HG03097 (cell line): ENCODE results near the gene RXRB.
"Not testable (repeated sequence)": the region's sequence is repeated elsewhere in the genome, so short reads cannot be mapped to it uniquely, and the experiment has no call there.

Experiments
- ATAC-seq: cut with Tn5 transposase; IDR thresholded peaks from one replicate; pipeline ENCODE4 v1.9.1; 2021; ENCODE audit not compliant: unreplicated experiment, low FRiP score

Gene RXRB

DNA sequence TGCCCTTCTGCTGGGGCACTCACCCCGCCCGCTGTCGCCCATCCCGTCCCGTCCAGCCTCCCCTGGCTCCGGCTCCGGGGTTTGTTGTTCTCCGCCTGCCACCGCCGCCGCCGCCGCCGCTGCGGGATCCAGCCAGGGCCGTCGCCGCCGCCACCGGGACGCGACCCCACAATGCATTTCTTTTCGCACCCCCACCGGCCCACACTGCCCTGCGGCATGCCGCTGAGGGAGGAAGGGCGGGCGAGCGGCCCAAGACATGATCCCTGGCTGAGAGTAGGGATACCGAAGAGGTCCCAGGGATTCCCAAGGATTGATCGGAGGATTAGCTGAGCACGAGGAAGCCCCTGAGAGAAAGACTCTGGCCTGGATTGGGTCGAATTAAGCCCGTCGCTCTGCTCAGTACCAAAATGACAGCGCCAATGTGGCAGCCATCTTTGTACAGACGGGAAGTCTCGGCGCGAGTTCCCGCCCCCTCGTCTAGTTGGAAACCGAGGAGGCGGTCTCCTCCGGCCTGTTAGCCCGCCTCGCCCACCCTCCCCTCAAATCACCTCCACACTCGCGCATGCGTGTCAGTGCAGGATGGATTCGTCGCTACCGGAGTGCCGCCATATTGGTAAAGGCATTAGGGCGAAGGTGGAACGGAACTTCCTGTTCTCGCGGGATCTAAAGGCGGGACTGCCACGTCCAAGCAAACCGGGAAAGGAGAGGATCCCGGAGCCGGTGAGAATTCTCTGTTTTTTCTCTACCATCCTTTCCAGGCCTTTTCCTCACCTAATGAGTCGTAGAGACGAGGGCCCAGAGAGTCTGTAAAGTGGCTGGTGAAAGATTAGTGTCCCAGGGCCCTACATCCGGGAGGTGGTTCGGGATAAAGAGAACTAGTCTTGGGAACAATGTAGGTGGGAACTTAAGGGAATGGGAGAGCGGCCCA is at the start of gene RXRB, which contains the start of gene SLC39A7:
RXRB (minus strand) TSS at position 447 of the 928 bp plus-strand sequence; CDS start at position 258, 189 bp downstream.
SLC39A7 (plus strand) TSS at position 649 of the 928 bp plus-strand sequence. CDS start 379 bp downstream, outside the sequence.
- ATAC-seq, result peak; percentile 62

DNA sequence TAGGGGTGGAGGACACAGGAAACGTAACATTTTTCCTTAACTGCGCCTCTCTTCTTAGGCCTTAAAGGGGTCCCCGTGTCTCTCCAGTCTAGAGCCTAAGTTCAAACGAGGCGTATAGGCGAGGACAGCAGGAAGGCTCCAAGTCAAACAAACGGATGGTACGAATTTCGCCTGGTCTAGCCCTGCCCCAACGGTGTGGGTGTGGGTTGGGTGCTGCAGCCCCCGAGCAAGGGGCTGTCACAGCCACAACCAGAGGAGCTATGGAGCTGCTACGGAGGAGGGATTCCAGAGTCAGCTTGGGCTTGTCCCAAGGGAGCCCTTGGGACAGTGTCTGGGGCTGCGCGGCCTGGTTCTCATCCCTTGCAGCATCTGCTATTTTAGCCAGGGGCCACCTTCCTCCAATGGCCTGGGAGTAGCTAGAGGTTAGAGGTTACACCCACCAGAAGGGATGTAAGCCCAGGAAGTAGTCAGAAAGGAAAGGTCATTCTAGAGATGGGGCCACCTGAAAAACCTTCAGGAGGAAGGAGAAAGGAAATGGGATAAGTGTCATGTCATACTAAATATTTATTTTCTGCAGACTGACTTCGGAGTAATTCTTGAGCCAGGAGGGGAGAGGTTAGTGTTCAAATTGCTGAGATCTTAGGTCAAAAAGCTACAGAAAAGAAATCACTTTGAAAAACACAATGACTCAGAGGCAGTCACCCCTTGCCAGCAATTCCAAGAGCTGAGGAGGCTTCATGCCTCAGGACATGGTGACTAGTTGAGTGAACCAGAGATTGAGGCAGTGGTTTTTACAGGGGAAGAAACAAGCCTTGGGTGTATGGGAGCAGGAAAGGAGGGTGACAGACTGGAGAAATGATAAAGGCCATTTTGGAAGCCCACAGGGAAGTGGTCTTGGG is 49.5 kb upstream of the RXRB start:
- no peak for ATAC-seq

DNA sequence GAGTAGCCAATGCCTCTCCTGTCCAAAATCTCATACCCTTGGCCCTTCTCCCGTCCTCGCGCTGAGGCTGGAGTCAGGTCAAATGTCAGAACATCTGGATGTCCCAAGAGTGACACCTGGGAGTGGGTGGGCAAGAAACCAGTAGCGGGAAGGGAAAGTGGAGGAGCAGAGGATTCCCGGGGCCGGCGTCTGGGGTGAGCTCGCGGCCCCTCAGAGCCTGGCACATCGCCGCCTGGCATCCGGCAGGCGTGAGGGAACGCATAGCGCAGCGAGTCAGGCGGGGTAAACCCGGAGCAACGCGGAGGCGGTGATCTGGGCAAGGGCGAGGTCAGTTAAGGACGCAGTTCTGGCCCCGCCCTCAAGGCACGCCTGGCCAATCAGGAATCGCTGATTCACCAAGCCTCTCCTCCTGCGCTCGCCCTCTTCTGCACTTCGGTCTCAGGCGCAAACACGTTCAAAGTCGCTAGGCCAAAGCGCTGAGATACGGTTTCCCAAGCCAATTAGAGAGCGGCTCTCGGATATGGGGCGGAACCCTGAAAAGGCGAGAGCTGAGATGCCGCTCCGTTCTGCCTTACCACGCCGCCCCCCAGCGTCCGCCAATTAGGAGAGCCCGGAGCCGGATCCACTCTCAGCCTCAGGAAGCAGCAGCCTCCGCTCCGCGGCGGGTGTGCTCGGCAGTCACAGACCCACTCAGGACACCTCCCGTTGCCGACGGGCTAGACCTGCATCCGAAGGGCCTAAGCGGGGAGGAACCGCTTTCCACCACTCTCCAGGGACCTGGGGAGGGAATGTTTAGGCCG is 48.7 kb upstream of the RXRB start:
- peak; percentile 91 for ATAC-seq

DNA sequence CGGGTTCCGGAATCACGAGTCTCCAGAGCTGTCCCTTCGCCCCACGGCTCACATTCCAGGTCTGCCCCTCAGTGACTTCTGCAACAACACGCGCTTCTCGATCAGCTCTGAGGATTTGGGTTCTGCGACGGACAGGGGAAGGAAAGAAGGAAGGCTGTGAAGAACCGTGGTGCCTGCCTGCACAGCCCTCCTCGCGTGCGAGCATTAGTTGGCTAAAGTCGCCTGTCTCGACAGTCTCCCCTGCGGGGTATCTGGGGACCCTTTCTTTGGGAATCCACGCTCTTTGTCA is 48.1 kb upstream of the RXRB start:
- ATAC-seq, result no peak

DNA sequence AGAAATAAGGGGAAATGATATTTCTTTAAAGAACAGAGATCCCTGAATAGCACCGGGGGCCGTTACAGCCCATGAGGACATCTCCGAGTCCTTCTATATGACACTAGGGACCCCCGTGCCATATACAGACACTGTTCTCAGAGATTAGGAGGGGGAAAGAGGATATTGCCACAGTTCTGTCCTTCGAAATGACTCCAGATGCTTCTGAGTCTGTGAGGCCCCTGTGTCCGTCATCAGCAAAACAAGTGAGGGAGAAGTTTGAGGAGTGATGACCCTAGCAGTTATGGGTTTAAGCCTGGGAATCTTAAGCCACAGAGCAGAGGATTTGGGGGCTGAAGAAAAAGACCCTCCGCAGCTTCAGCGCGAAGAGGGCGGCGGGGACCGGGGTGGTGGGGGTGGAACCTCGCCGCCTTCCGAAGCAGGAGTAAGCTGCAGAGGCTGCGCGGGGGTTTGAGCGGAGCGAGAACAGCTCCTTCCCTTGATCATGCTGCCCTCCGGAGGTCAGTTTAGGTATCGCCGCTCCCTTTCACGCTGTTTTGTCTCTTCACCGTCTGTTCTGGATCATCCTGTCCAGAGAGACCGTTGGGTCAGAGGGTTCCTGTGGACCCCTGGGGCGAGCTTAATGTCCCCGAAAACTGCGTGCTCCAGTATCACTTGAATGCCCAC is 47.6 kb upstream of the RXRB start:
- ATAC-seq, result peak; percentile 45

DNA sequence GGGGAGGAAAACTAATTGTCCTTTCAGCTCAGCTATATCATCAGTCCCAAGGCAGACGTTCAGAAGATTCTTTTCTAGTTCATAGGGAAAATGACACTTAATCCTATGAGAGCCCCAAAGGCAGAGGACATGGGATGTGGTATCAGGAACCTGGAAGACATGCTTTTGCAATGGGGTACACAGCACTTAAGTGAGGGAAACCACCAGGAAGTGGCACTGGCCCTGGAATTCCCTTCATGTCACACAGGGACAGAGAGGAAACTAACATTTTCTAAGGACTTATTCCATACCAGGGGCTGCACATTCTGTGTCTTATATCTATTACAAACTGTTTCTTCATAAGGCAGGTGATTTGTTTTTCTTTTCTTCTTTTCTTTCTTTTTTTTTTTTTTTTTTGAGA is 43.0 kb upstream of the RXRB start:
- ATAC-seq, result no peak

DNA sequence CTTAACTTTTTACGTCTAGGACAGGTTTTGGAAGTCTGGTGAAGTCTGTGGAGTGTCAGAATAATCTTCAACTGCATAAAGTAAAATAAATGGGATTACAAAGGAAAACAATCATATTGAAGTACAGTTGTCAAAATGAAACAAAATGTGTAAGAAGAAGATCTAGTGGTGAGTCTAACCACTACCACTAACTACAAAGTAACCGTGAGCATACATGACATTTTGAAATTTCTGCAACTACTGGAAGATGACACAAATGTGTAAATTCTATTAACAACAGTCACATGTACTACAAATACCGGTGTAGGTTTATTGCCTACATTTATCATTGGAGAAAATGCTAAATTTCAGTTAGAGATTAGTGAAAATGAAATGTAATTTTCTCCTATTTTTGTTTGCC is 41.5 kb upstream of the RXRB start:
- ATAC-seq, result no peak

DNA sequence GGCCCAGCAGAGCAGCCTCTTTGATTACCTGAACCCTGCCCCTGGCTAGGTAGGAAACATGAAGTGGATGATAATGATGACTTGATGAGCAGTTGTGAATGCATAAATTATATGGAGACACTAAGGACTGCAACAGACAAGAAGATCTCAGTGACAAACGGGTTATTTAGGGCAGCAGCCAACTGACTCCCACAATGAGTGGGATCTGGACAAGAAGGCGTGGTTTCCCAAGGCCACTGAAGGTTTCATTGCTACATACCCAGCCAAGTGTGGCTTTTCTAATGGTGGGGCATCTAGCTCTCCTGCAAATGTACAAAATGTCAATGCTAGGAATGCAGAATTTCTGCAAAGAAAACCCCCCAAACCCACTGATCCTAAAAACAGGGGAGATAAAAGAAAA is 37.3 kb upstream of the RXRB start:
- ATAC-seq, result no peak

DNA sequence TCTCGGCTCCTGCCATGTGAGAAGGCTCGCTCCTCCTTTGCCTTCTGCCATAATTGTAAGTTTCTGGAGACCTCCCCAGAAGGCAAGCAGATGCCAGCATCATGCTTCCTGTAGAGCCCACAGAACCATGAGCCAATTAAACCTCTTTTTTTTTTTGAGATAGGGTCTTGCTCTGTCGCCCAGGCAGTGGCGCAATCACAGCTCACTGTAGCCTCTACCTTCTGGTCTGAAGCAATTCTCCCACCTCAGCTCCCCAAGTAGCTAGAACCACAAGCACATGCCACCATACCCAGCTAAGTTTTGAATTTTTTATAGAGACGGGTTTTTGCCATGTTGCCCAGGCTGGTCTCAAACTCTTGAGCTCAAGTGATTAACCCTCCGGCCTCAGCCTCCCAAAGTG is 36.4 kb upstream of the RXRB start:
- ATAC-seq, result no peak

DNA sequence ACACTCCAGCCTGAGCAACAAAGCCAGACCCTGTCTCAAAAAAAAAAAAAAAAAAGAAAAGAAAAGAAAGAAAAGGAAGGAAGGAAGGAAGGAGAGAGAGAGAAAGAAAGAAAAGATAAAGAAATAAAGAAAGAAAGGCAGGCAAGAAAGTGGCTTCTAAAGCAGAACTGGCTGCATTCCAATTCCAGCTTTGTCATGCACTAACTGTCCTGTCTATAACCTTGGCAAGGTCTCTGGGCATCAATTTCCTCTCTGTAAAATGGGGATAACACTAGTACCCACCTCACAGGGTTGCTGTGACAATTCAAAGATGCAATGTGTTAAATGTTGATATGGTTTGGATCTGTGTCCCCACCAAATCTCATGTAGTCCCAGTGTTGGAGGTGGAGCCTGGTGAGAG is 35.9 kb upstream of the RXRB start:
- no peak for ATAC-seq

DNA sequence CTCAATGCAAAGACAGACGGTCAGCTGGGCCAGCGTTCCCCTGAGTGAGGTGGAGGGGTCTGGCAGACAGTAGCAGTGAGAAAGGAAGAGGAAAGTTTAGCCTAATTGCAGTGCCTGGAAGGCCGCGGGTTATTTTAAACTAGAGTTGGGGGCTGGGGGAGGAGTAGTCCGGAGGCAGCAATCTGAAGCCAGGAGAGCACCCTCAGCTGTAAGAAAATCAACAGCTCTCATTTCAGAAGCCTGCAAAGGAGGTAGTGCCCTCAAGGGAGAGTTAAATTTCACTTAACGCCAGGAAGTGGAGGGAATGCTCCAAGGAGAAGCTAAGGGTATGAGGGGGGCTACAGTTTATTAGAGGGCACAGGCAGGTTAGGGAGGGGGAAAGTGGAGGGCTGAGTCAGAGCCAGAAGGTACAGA is 34.8 kb upstream of the RXRB start:
- no peak for ATAC-seq

DNA sequence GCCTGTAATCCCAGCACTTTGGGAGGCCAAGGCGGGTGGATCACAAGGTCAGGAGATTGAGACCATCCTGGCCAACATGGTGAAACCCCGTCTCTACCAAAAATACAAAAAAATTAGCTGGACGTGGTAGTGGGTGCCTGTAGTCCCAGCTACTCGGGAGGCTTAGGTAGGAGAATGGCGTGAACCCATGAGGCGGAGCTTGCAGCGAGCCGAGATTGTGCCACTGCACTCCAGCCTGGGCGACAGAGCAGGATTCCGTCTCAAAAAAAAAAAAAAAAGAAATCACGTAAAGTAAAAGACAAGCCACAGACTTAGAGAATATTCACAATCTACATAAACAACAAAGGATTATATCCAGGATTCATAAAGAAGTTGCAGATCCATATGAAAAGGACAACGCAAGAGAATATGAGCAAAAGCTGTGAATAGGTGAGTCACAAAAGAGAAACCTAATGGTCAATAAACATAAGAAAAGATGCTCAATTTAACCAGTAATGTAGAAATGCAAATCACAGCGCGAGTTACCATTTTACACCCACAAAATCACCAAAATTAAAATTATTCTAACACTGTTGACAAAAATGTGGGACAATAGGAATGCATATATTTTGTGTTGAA is 26.1 kb upstream of the RXRB start:
- ATAC-seq, result not testable (repeated sequence)

DNA sequence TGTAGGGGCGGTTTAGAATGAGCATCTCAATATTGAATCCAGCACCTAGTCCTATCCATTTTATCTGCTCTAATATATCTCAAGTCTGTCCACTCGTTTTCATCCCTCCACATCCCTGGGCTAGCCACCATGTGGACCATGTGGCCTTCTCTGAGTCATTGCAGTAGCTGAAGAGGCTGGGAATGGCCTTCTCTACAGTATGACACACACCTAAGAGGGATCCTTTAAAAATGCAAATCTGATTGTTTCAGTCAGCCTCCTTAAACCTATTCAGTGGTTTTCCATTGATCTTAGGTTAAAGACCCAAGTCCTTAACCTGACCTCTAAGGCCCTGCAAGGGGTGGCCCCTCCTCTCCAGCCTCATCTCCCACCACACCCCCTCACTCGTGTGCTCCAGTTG is 17.2 kb upstream of the RXRB start:
- ATAC-seq, result no peak

DNA sequence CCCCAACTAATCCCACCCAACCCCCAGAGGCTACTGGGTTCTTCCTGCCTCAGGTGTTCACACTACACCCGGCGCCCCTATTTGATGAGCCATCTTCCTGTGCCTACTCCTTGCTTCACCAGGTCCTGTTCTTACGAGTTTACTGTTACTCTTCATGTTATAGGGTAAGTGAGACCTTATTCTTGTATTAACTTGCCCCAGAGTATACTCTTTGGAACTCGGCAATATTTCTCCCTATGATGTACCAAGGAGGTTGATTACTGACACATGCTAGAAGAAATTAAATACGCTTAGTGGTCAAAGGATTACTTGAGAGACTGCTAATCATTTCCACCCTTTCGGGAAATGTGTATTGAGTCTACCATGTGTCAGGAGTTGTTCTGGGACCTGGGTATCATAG is 16.8 kb upstream of the RXRB start:
- no peak for ATAC-seq

DNA sequence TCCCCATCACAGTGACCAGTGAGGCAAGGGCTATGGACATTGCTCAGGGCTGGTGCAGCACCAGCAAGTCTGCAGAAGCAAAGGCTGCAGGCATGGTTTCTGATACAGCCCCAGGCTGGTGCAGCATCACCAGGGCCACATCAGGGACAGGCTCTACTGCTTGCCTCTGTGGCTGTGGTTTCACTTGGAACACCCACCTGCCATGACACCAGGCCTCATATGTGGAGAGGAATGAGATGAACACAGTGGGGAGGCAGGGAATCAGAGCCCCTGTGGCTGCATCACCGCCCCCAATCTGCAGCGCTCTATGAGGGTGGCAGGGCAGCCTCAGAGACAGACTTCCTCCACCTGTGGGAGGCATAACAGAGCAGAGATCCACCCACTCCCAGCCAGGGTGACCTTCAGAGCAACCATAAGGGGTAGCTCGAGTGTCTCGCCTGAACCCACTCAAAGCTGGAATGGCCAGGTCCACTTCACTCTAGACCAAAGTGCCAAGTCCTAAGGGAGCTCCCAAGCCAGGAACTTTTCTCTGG is 15.7 kb upstream of the RXRB start:
- ATAC-seq, result no peak

DNA sequence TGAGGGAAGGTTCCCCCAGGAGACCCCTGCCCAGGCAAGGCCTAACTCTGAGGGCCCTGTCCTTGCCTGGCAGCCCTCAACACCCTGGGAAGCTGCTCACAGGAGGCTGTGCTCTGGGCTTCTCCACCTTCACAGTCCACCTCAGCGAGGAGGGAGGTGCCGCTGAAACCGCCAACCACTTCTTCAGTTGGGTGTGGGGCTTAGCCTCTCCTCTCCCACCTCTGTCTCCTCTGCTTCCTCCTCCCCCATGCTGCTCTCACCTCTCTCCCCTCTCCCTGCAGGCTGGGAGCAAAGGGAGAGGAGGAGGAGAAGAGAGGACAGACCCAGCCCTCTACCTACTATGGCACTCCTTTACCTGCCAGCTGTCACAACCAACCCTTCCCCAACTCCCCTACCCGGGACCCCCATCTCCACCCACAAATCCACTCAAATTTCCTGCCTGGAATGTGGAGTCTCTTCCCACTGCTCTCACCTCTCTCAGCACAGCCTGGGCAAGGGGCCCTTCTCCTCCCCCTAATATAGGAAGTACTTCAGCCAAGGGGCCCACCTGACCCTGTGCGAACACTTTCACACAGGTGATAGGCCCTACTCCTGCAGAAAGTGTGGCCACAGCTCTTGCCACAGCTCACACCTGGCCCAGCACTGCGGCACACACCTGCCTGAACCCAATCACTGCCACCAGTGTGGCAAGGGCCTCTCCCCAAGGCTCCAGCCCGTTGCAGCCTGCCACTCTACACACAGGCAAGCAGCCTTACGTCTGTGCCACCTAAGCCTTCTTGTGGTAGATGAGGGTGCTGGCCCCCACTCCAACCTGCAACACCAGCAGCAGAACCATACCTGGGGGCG is 15.0 kb upstream of the RXRB start:
- ATAC-seq, result no peak

DNA sequence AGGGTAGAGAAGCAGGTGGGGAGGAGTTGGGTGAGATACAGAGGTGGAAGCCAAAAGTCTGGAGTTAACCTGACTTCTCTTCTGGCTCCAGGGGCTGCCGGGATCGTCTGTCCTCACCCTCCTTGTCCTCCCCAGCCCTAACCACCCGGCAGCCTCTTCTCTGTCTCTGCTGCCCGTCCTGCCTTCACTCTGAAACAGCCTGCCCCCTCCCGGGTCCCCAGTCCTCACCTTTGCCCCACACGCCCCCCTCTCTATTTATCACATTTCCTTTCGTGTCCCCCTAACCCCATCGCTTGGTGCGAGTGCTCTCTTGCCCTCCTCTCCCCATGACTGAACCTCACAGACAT is 13.5 kb upstream of the RXRB start:
- ATAC-seq, result no peak

DNA sequence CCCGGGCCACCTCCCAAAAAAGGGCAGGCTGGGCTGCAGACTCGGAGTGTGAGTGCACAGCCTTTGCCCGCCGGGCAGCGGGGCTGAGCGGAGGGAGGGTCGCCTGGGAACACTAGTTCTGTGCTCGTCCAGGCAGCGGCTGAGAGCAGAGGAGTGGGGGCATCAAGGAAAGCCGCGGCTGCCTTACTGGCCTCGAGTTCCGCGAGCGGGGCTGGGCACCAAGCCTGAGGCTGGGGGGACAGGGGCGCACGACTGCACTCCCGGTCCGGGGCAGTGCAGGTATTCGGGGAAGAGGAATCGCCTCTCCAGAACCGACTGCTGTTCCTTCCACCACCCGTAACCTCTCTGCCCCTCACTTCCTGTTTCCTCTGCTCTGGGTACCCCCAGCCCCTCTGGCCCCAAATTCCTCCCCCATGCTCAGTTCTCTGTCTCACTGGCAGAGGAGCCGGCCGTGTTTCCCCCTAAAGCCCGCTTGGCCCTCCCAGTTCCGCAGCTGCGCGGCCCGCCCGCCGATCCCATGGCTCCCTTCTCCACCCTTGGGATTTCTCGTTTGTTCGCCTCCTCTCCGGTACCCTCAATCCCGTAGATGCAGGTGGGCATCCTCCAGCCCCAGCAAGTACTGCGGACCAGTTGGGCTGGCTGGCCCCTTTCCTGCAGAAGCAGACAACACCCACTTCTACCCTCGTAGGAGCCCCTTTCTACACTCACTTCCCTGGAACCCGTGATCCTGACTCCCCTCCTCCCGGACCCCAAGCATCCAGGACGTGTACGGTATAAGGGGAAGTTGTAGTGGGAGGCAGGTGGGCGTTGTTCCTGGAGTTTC is 12.9 kb upstream of the RXRB start:
- no peak for ATAC-seq
